H1 (cell line): Measurements from ENCODE around the gene MSL1. TPM values are rescaled to one million over a fixed set of nuclear protein-coding genes. Genes with fewer than 3 reads are reported as not detected.
A peak's percentile ranks its signal among the peaks of the same experiment; 100 is the strongest.

Source experiments
- CHD2 ChIP-seq: IDR thresholded peaks from 2 replicates; pipeline ENCODE4 v1.6.1; 2012; ENCODE audit warnings: low read length, improper control_type of control experiment
- EGR1 ChIP-seq: IDR thresholded peaks from 2 replicates; pipeline ENCODE4 v1.6.1; 2011; ENCODE audit warnings: low read depth, low read length, borderline replicate concordance
- JUND ChIP-seq: IDR thresholded peaks from 2 replicates; pipeline ENCODE4 v1.6.1; 2011; ENCODE audit warnings: mild to moderate bottlenecking, improper control_type of control experiment, low read length
- KDM1A ChIP-seq: fragments of 200-600, 300-600 bp; sonication (generic); IDR thresholded peaks from 2 replicates; pipeline ENCODE4 v1.7.1; 2016; ENCODE audit warnings: mild to moderate bottlenecking, low read length, borderline replicate concordance
- POLR2A ChIP-seq, 2 experiments: IDR thresholded peaks; 1 replicate in 1 of 2; 2 replicates in 1 of 2; pipeline ENCODE4 v1.6.1; 2011; ENCODE audit warnings: low read depth in 2 of 2, low read length in 2 of 2, mild to moderate bottlenecking in 2 of 2; ENCODE audit errors: control extremely low read depth in 1 of 2
- POLR2AphosphoS5 ChIP-seq: IDR thresholded peaks from 2 replicates; pipeline ENCODE4 v1.6.1; 2011; ENCODE audit warnings: low read depth, low read length
- RBBP5 ChIP-seq: IDR thresholded peaks from 2 replicates; pipeline ENCODE4 v1.7.1; 2012; ENCODE audit warnings: low read depth, mild to moderate bottlenecking, inconsistent platforms, low read length, moderate library complexity, borderline replicate concordance
- SIN3A ChIP-seq, 2 experiments: IDR thresholded peaks in 1 of 2; conservative IDR thresholded peaks in 1 of 2; 2 replicates each; pipeline ENCODE4 v1.6.1; 2011 to 2012; ENCODE audit warnings: low read length in 2 of 2, improper control_type of control experiment in 1 of 2, low read depth in 1 of 2, mild to moderate bottlenecking in 1 of 2
- SUZ12 ChIP-seq: fragments of 200-600 bp; sonication (generic); IDR thresholded peaks from 2 replicates; pipeline ENCODE4 v1.6.1; 2012; ENCODE audit warnings: mild to moderate bottlenecking, inconsistent platforms, low read length, moderate library complexity, mixed read lengths
- polyA plus RNA-seq, 7 experiments: library from polyadenylated mRNA; depleted of rRNA in 3 of 7; stranded (reverse) in 5 of 7; unstranded in 2 of 7; fragments of >200 nt in 5 of 7; fragments of 200-250 nt in 2 of 7; gene quantifications; 1 replicate in 5 of 7; 2 replicates in 1 of 7; 4 replicates in 1 of 7; pipeline versions ENCODE4 v1.2.1 to v1.2.3, GENCODE V29; 2011 to 2013; ENCODE audit warnings: missing spikeins in 2 of 7, mixed read lengths in 2 of 7
- total RNA-seq: library from RNA; stranded (reverse); fragmentation: NEBNext Ultra II Directional; extraction: Animal tissue kit (Norgen Biotek cat#: 25700); gene quantifications from 2 replicates; pipeline ENCODE4 v1.2.1, GENCODE V29; 2021
- TF ChIP-seq, protein P1 (sequence below): fragments of 300-600 bp; sonication (generic); IDR thresholded peaks from 2 replicates; pipeline ENCODE4 v1.7.1; 2012; ENCODE audit warnings: low read length, moderate library complexity, mild to moderate bottlenecking, inconsistent platforms; ENCODE audit not compliant: insufficient replicate concordance
- TF ChIP-seq, protein P2 (sequence below): IDR thresholded peaks from 2 replicates; pipeline ENCODE4 v1.6.1; 2012; ENCODE audit warnings: inconsistent platforms

Gene MSL1
- total and polyA plus RNA-seq, 2 of the 8 experiments (the other 6 are each of a cell fraction or from before 2014, with no cell fraction given), result 24.1 to 66.5 TPM

DNA sequence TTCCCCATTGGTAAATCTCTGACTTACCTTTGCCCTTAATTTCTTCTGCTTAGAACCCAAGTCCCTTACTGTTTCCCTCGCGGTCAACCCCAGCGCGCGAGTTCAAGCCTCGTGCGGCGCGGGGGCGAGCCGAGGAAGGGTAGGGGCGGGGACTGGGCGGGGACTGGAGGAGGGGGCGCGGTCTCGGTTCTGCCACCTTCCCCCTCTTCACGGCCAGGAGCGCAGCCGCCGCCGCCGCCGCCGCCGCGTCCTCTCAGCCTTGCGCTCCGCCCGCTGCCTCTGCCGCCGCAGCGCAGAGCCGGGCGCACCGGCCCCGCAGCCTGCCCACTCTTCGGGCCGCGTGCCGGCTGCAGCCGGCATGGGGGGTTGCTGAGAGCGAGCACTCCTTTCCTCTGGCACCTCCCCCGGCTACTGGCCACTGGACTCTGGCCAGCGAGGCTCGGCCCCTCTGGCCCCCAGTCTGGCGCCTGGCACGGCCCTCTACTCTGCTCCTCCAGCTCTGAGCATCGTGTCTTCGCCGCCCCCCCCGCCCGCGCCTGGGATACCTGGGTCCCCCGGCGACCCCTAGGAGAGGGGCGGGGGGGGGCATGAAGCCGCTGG lies 55.6 kb downstream of the MSL1 start, which contains the start of gene RAPGEFL1 (continued):
- TF ChIP-seq, protein P1, sequence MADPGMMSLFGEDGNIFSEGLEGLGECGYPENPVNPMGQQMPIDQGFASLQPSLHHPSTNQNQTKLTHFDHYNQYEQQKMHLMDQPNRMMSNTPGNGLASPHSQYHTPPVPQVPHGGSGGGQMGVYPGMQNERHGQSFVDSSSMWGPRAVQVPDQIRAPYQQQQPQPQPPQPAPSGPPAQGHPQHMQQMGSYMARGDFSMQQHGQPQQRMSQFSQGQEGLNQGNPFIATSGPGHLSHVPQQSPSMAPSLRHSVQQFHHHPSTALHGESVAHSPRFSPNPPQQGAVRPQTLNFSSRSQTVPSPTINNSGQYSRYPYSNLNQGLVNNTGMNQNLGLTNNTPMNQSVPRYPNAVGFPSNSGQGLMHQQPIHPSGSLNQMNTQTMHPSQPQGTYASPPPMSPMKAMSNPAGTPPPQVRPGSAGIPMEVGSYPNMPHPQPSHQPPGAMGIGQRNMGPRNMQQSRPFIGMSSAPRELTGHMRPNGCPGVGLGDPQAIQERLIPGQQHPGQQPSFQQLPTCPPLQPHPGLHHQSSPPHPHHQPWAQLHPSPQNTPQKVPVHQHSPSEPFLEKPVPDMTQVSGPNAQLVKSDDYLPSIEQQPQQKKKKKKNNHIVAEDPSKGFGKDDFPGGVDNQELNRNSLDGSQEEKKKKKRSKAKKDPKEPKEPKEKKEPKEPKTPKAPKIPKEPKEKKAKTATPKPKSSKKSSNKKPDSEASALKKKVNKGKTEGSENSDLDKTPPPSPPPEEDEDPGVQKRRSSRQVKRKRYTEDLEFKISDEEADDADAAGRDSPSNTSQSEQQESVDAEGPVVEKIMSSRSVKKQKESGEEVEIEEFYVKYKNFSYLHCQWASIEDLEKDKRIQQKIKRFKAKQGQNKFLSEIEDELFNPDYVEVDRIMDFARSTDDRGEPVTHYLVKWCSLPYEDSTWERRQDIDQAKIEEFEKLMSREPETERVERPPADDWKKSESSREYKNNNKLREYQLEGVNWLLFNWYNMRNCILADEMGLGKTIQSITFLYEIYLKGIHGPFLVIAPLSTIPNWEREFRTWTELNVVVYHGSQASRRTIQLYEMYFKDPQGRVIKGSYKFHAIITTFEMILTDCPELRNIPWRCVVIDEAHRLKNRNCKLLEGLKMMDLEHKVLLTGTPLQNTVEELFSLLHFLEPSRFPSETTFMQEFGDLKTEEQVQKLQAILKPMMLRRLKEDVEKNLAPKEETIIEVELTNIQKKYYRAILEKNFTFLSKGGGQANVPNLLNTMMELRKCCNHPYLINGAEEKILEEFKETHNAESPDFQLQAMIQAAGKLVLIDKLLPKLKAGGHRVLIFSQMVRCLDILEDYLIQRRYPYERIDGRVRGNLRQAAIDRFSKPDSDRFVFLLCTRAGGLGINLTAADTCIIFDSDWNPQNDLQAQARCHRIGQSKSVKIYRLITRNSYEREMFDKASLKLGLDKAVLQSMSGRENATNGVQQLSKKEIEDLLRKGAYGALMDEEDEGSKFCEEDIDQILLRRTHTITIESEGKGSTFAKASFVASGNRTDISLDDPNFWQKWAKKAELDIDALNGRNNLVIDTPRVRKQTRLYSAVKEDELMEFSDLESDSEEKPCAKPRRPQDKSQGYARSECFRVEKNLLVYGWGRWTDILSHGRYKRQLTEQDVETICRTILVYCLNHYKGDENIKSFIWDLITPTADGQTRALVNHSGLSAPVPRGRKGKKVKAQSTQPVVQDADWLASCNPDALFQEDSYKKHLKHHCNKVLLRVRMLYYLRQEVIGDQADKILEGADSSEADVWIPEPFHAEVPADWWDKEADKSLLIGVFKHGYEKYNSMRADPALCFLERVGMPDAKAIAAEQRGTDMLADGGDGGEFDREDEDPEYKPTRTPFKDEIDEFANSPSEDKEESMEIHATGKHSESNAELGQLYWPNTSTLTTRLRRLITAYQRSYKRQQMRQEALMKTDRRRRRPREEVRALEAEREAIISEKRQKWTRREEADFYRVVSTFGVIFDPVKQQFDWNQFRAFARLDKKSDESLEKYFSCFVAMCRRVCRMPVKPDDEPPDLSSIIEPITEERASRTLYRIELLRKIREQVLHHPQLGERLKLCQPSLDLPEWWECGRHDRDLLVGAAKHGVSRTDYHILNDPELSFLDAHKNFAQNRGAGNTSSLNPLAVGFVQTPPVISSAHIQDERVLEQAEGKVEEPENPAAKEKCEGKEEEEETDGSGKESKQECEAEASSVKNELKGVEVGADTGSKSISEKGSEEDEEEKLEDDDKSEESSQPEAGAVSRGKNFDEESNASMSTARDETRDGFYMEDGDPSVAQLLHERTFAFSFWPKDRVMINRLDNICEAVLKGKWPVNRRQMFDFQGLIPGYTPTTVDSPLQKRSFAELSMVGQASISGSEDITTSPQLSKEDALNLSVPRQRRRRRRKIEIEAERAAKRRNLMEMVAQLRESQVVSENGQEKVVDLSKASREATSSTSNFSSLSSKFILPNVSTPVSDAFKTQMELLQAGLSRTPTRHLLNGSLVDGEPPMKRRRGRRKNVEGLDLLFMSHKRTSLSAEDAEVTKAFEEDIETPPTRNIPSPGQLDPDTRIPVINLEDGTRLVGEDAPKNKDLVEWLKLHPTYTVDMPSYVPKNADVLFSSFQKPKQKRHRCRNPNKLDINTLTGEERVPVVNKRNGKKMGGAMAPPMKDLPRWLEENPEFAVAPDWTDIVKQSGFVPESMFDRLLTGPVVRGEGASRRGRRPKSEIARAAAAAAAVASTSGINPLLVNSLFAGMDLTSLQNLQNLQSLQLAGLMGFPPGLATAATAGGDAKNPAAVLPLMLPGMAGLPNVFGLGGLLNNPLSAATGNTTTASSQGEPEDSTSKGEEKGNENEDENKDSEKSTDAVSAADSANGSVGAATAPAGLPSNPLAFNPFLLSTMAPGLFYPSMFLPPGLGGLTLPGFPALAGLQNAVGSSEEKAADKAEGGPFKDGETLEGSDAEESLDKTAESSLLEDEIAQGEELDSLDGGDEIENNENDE, result no peak
- TF ChIP-seq, protein P2, sequence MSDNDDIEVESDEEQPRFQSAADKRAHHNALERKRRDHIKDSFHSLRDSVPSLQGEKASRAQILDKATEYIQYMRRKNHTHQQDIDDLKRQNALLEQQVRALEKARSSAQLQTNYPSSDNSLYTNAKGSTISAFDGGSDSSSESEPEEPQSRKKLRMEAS, result peak; percentile 80
- TF ChIP-seq RBBP5 (no peak), JUND (no peak), KDM1A (no peak), POLR2AphosphoS5 (0 out of 2 replicates have a peak, but pooled peaks have one; percentile 26), POLR2A (IDR thresholded peaks at IDR 0.05; ENCODE audit: control extremely low read depth in 1 of 2, low read depth in 2 of 2, low read length in 2 of 2) (peak in 1 of 2 experiments; percentile 23; a peak in 2 of 3 replicates), EGR1 (peak; percentile 80), SUZ12 (no peak), CHD2 (no peak), SIN3A (conservative IDR thresholded peaks at IDR 0.05 in 1 of 2, IDR thresholded peaks at IDR 0.05 in 1 of 2; ENCODE audit: low read depth in 1 of 2, low read length in 2 of 2) (0 out of 4 replicates have a peak, but pooled peaks of 1 of the 2 experiments have one; percentile 30)
